PC-9 (cell line): ENCODE results near the gene PLPP3. TPM values are rescaled to one million over a fixed set of nuclear protein-coding genes. Genes with fewer than 3 reads are reported as not detected.

ENCODE experiments used
- BruUV-seq: library from RNA; stranded (reverse); fragments of 400-500 nt; replicated peaks from 2 replicates; lab custom pipeline; 2021; lab: Mats Ljungman, UMichigan
- CTCF ChIA-PET: fragments of 300-600 bp; sonication (Branson Sonifier 250); formaldehyde crosslinking; loops from one replicate; lab custom pipeline; 2022; ENCODE audit warnings: antibody characterized with exemption; lab: Charles Lee
- POLR2A ChIA-PET: fragments of 300-600 bp; sonication (Branson Sonifier 250); formaldehyde crosslinking; loops from one replicate; lab custom pipeline; 2022; ENCODE audit warnings: antibody characterized with exemption; ENCODE audit not compliant: unreplicated experiment; lab: Charles Lee
- DNase-seq, 2 experiments: peaks; one replicate each; pipeline versions ENCODE4 v3.0.0 to v3.0.0-alpha.2; 2015 to 2022; ENCODE audit warnings: mixed read lengths in 1 of 2
- H2AFZ ChIP-seq: fragments of 200-600 bp; sonication (generic); 2 replicates; pipeline ENCODE4 v1.8.1; 2017; ENCODE audit warnings: antibody characterized with exemption
- H3F3A ChIP-seq: fragments of 200-600 bp; sonication (generic); 2 replicates; pipeline ENCODE4 v1.8.1; 2017; ENCODE audit warnings: antibody characterized with exemption, mild to moderate bottlenecking, low read depth; ENCODE audit not compliant: insufficient read depth
- H3K27ac ChIP-seq: fragments of 200-600 bp; sonication (generic); 2 replicates; pipeline ENCODE4 v1.6.1; 2016; ENCODE audit warnings: mixed run types
- H3K27me3 ChIP-seq: fragments of 200-600 bp; sonication (generic); 2 replicates; pipeline ENCODE4 v1.6.1; 2016; ENCODE audit warnings: low read depth, mixed run types; ENCODE audit not compliant: insufficient read depth
- H3K36me3 ChIP-seq: fragments of 200-600 bp; sonication (generic); 2 replicates; pipeline ENCODE4 v1.6.1; 2016; ENCODE audit warnings: low read depth, mixed run types
- H3K4me1 ChIP-seq: fragments of 200-600 bp; sonication (generic); replicated peaks from 2 replicates; pipeline ENCODE4 v1.6.1; 2016; ENCODE audit warnings: mixed run types; ENCODE audit not compliant: insufficient read depth
- H3K4me2 ChIP-seq: fragments of 200-600 bp; sonication (generic); 2 replicates; pipeline ENCODE4 v1.6.1; 2017; ENCODE audit warnings: mixed run types
- H3K4me3 ChIP-seq: fragments of 200-600 bp; sonication (generic); 2 replicates; pipeline ENCODE4 v1.6.1; 2016; ENCODE audit warnings: mixed run types
- H3K79me2 ChIP-seq: fragments of 200-600 bp; sonication (generic); 2 replicates; pipeline ENCODE4 v1.6.1; 2017; ENCODE audit warnings: low read depth, mixed run types
- H3K9me2 ChIP-seq: fragments of 200-600 bp; sonication (generic); 2 replicates; pipeline ENCODE4 v1.8.1; 2017; ENCODE audit warnings: mild to moderate bottlenecking; ENCODE audit not compliant: insufficient read depth
- H3K9me3 ChIP-seq: fragments of 200-600 bp; sonication (generic); 2 replicates; pipeline ENCODE4 v1.8.1; 2016; ENCODE audit warnings: low read depth; ENCODE audit not compliant: insufficient read depth
- H4K20me1 ChIP-seq: fragments of 200-600 bp; sonication (generic); 2 replicates; pipeline ENCODE4 v1.8.1; 2017; ENCODE audit not compliant: insufficient read depth
- EZH2 ChIP-seq: fragments of 200-600 bp; sonication (generic); IDR thresholded peaks from 2 replicates; pipeline ENCODE4 v1.8.0; 2017; ENCODE audit warnings: antibody characterized with exemption, low read depth
- intact Hi-C: fragments of 100-400 bp; cut with micrococcal nuclease; formaldehyde crosslinking; loops from one replicate; pipeline ENCODE4 v1.10.0; 2022; ENCODE audit not compliant: unreplicated experiment
- total RNA-seq: library from RNA; stranded (reverse); gene quantifications from 2 replicates; pipeline ENCODE4 v1.2.3, GENCODE V29; 2021
- TF ChIP-seq, protein P1 (sequence below): fragments of 200-600 bp; sonication (generic); conservative IDR thresholded peaks from 2 replicates; pipeline ENCODE4 v1.6.1; 2017; ENCODE audit warnings: mixed run types, antibody characterized with exemption, mild to moderate bottlenecking, moderate library complexity

PLPP3 gene
- total RNA-seq, 1 experiment from 2014 or later: 22.4 TPM

DNA sequence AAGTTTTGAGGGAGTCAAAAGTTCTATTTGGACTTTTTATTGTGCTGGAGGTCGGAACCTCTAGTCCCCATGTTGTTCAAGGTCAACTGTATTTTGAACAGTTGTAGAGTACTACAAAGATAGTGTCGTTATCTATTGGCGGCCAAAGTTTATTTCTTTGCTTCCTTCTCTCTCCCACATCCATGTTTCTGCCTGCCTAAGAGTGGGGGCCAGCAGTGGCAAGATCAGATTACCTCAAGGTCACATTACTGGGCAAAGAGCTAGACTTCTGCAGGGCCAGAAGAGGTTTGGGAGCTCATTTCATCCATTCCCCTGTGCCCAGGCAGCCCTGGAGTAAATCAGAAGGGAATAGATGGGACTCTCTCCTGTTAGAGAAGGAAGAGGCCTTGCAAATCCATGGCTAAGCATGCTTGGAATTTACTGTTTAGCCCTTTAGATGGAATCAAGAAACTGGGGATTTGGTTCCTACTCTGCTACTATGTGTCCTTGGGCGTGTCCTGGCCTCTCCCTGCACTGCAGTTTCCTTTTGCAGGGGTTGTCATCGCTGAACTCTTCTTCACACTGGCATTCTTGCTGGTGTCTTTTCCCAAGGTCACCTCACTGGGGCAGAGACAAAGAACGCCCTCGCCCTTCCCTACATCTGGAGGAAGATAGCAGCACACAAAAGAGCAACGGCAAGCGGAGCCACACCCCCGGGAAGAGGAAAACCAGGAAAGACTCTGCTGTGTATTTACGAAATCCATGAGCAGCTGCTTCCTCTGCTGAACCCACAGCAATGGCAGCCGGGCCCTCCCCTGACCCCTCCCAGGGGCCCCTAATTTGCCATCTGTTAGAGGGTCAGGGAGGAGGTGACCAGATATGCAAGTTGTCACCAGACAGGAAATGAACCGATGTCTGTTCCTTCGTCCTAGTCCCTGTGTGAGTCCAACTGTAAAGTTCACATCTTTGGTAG is 73.3 kb downstream of the PLPP3 start:
- Histone ChIP-seq H3K79me2 (peaks cover 12% of the 10 kb centered on the region; the same call in 1 of the 2 replicates), H4K20me1 (no peaks in the 10 kb centered on the region), H2AFZ (no peak overlapping the region), H3K9me2 (no peaks in the 10 kb centered on the region), H3K4me2 (no peak overlapping the region), H3K4me3 (no peak overlapping the region), H3K27ac (no peak overlapping the region), H3K9me3 (no peaks in the 10 kb centered on the region), H3K36me3 (peaks cover 25% of the 10 kb centered on the region), H3F3A (no peaks in the 10 kb centered on the region), H3K27me3 (no peaks in the 10 kb centered on the region), H3K4me1 (peaks cover 9% of the 10 kb centered on the region; the same call in 1 of the 2 replicates)
- DNase-seq: no peak
- BruUV-seq: no TSS peak
- intact Hi-C loops: no loop called here
- ChIA-PET POLR2A (no interaction called here), CTCF (no interaction called here)
- no peak for TF ChIP-seq EZH2
- TF ChIP-seq, protein P1, sequence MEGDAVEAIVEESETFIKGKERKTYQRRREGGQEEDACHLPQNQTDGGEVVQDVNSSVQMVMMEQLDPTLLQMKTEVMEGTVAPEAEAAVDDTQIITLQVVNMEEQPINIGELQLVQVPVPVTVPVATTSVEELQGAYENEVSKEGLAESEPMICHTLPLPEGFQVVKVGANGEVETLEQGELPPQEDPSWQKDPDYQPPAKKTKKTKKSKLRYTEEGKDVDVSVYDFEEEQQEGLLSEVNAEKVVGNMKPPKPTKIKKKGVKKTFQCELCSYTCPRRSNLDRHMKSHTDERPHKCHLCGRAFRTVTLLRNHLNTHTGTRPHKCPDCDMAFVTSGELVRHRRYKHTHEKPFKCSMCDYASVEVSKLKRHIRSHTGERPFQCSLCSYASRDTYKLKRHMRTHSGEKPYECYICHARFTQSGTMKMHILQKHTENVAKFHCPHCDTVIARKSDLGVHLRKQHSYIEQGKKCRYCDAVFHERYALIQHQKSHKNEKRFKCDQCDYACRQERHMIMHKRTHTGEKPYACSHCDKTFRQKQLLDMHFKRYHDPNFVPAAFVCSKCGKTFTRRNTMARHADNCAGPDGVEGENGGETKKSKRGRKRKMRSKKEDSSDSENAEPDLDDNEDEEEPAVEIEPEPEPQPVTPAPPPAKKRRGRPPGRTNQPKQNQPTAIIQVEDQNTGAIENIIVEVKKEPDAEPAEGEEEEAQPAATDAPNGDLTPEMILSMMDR: no peak

DNA sequence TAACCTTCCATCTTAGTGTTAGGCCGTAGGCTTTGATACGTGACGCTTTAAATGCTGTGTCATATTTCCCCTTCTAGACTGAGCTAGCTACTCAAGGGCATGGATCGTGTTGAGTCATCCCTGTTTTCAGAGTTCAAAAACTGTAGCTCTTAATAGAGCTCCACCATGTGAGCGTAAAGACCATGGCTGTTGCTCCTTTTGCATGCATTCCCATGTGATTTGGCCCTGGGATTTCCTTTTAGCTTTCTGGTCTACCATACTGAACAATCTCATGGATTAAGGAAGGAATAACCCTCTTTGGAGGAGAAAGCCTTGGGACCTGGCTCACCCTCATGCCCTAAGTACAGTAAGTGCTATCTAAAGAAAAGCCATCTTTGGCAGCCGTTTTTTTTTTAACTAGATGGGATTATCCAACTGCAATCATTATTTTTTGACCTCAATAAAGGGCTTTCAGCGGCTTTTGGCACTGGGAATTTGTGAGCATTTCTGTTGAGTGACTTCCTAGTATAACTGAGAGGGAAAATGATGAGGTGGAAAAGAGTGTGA is 76.6 kb downstream of the PLPP3 start:
- no peak for DNase-seq
- no peak overlapping the region for H2AFZ ChIP-seq

DNA sequence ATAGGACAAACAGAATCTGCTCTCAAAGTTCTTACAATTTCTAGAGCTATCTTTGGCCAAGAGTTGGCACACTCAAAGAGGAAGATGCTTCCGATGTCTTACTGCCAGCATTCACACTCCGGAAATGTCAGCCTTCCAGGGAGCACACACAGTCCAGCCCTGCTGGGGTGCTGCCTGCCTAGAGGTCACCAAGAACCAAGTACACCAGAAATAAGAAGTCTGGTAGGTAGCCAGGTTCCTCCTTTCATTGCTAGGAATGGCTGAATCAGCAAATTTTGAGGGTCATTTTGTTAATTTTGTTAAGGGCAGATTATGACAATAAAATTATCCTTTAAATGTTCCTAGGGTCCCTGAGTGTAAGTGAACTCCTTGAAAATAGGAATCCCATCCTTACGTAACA is 77.5 kb downstream of the PLPP3 start:
- Histone ChIP-seq H2AFZ (no peak overlapping the region), H3K36me3 (peaks cover 34% of the 10 kb centered on the region), H4K20me1 (no peaks in the 10 kb centered on the region), H3F3A (peaks cover 3% of the 10 kb centered on the region; the same call in 1 of the 2 replicates), H3K79me2 (peaks cover 24% of the 10 kb centered on the region; the same call in 1 of the 2 replicates), H3K9me3 (no peaks in the 10 kb centered on the region), H3K27me3 (no peaks in the 10 kb centered on the region), H3K9me2 (no peaks in the 10 kb centered on the region), H3K4me1 (no peaks in the 10 kb centered on the region), H3K4me2 (no peak overlapping the region), H3K4me3 (no peak overlapping the region), H3K27ac (no peak overlapping the region)
- no peak for DNase-seq
- intact Hi-C loops: no loop called here
- BruUV-seq: no TSS peak
- POLR2A ChIA-PET: interaction anchor here (0.6 kb wide), 1 partner anchor 75 kb away, joined by 8 read pairs; no protein-coding TSS in a partner anchor
- CTCF ChIA-PET: interaction anchor here (0.7 kb wide), 1 partner anchor 147 kb away, joined by 3 read pairs; no protein-coding TSS in a partner anchor
- no peak for TF ChIP-seq EZH2
- TF ChIP-seq, protein P1: no peak

More for the DNA sequence above, 76.6 kb downstream of the PLPP3 start:
- CTCF ChIA-PET: no interaction called here
- no peak for TF ChIP-seq EZH2
- TF ChIP-seq, protein P1: no peak
- H3F3A ChIP-seq: no peaks in the 10 kb centered on the region; the same call in 1 of the 2 replicates
- no peaks in the 10 kb centered on the region for H3K4me1 ChIP-seq
- no peak overlapping the region for H3K4me3 ChIP-seq
- POLR2A ChIA-PET: interaction anchor here (0.6 to 0.7 kb wide), 2 partner anchors 74 to 1213 kb away, joined by 8 to 12 read pairs; no protein-coding TSS in a partner anchor
- no peaks in the 10 kb centered on the region for H3K9me3 ChIP-seq
- H3K27ac ChIP-seq: no peak overlapping the region
- H3K4me2 ChIP-seq: no peak overlapping the region
- peaks cover 39% of the 10 kb centered on the region for H3K36me3 ChIP-seq
- no peaks in the 10 kb centered on the region for H3K9me2 ChIP-seq
- no peaks in the 10 kb centered on the region for H4K20me1 ChIP-seq
- intact Hi-C loops: no loop called here
- H3K79me2 ChIP-seq: peaks cover 24% of the 10 kb centered on the region; the same call in 1 of the 2 replicates
- H3K27me3 ChIP-seq: no peaks in the 10 kb centered on the region
- no TSS peak for BruUV-seq
